Left forelimb (tissue), 1 donor: ENCODE data around the gene ZNF74.
"Not testable (repeated sequence)": the region's sequence is repeated elsewhere in the genome, so short reads cannot be mapped to it uniquely, and the experiment has no call there.

ENCODE experiments used
- DNase-seq: peaks from one replicate; pipeline ENCODE4 v3.0.0-alpha.2; 2018; ENCODE audit warnings: low spot score

ZNF74 gene

GRCh38 chr22:20400606-20401375, 6.8 kb downstream of the ZNF74 start:
- no peak for DNase-seq

- peak; percentile 50 for DNase-seq
These were observed 7.5 kb downstream of the ZNF74 start for GRCh38 chr22:20401376-20402014.

- DNase-seq: peak; percentile 25
These were observed 9.2 kb downstream of the ZNF74 start for GRCh38 chr22:20402960-20403778.

- peak; percentile 64 for DNase-seq
These were observed 9.8 kb downstream of the ZNF74 start for GRCh38 chr22:20403779-20404140.

- peak; percentile 38 for DNase-seq
These were observed 10.9 kb downstream of the ZNF74 start for GRCh38 chr22:20404881-20405280.

GRCh38 chr22:20405291-20405930, 11.5 kb downstream of the ZNF74 start:
- DNase-seq: peak; percentile 61

- peak; percentile 51 for DNase-seq
These were observed 12.2 kb downstream of the ZNF74 start for GRCh38 chr22:20405931-20406685.

- DNase-seq: peak; percentile 37
These were observed 12.9 kb downstream of the ZNF74 start for GRCh38 chr22:20406686-20407408.

GRCh38 chr22:20407829-20408228, 13.9 kb downstream of the ZNF74 start:
- DNase-seq: peak; percentile 46

GRCh38 chr22:20408891-20409290, 14.9 kb downstream of the ZNF74 start:
- DNase-seq: peak; percentile 18

GRCh38 chr22:20409385-20409784, 15.4 kb downstream of the ZNF74 start:
- peak; percentile 23 for DNase-seq

GRCh38 chr22:20412474-20413216, 18.7 kb downstream of the ZNF74 start:
- no peak for DNase-seq

GRCh38 chr22:20413217-20414058, 19.5 kb downstream of the ZNF74 start:
- no peak for DNase-seq

- DNase-seq: no peak
These were observed 20.1 kb downstream of the ZNF74 start for GRCh38 chr22:20414059-20414440.

- no peak for DNase-seq
These were observed 20.5 kb downstream of the ZNF74 start for GRCh38 chr22:20414450-20414849.

- not testable (repeated sequence) for DNase-seq
These were observed 21.3 kb downstream of the ZNF74 start for GRCh38 chr22:20415241-20415640.

GRCh38 chr22:20415699-20416098, 21.7 kb downstream of the ZNF74 start:
- DNase-seq: not testable (repeated sequence)

- peak; percentile 90 for DNase-seq
These were observed 24.3 kb downstream of the ZNF74 start for GRCh38 chr22:20418211-20418788.

GRCh38 chr22:20419664-20419951, 25.7 kb downstream of the ZNF74 start:
- DNase-seq: no peak
